ENCODE measurements around the gene LIN54.

DNA sequence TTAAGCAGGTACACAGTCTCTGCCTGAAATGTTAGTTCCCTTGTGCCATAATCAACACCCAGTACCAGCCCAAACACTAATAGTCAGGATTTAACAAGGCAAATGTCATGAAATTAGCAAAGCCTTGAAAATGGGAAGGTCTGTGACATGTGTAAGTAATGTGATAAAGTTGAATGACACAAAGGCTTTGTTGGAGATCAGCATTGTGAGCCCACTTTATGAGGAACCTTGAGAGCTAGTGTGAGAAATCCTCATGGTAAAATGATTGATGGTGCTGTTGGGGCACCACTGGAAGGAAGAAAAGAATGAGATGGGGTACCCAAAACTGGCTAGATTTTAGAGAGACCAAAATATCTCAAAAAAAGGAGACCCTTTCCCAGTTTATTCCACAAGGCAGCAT, 3.3 kb upstream of the LIN54 start:
- TF ChIP-seq CTCF (IDR thresholded peaks at IDR 0.05): no peak
- no peak for TF ChIP-seq POLR2A (IDR thresholded peaks at IDR 0.05)

Data from testis (tissue), 2 donors.